Panc1 (cell line): ENCODE measurements around the gene NOS2. TPM values are rescaled to one million over a fixed set of nuclear protein-coding genes. Genes with fewer than 3 reads are reported as not detected.

ENCODE experiments used
- ATAC-seq: fragments of 200-7000 bp; cut with Tn5 transposase; 2 replicates; pipeline ENCODE4 v1.9.1; 2020; ENCODE audit warnings: mild to moderate bottlenecking, moderate library complexity
- BruUV-seq: library from RNA; stranded (reverse); fragments of 400-500 nt; replicated peaks from 2 replicates; lab custom pipeline; 2021; lab: Mats Ljungman, UMichigan
- CTCF ChIA-PET: fragments of 300-600 bp; sonication (Branson Sonifier 250); formaldehyde crosslinking; loops from one replicate; lab custom pipeline; 2022; ENCODE audit warnings: antibody characterized with exemption; lab: Charles Lee
- POLR2A ChIA-PET: fragments of 300-600 bp; sonication (Branson Sonifier 250); formaldehyde crosslinking; loops from one replicate; lab custom pipeline; 2022; ENCODE audit warnings: antibody characterized with exemption; lab: Charles Lee
- DNase-seq: peaks from one replicate; pipeline ENCODE4 v3.0.0-alpha.2; 2010; ENCODE audit warnings: low read depth, low spot score
- H3K27ac ChIP-seq: 2 replicates; pipeline ENCODE4 v1.5.1; 2011; ENCODE audit warnings: mild to moderate bottlenecking, low read length, inconsistent platforms
- H3K27me3 ChIP-seq: fragments of 200-500 bp; sonication (Bioruptor generic); 2 replicates; pipeline ENCODE4 v1.6.0; 2014; ENCODE audit warnings: low read length, inconsistent platforms; ENCODE audit not compliant: control insufficient read depth, insufficient read depth
- H3K36me3 ChIP-seq: fragments of 200-500 bp; sonication (Bioruptor generic); 2 replicates; pipeline ENCODE4 v1.5.1; 2014; ENCODE audit warnings: inconsistent platforms, mild to moderate bottlenecking, low read length, moderate library complexity; ENCODE audit not compliant: control insufficient read depth, insufficient read depth
- H3K4me1 ChIP-seq: 2 replicates; pipeline ENCODE4 v1.5.1; 2011; ENCODE audit warnings: inconsistent platforms, mild to moderate bottlenecking, low read length, moderate library complexity; ENCODE audit not compliant: control insufficient read depth, insufficient read depth
- H3K4me3 ChIP-seq, 2 experiments: 2 replicates each; pipeline ENCODE4 v1.5.1; 2011 to 2012; ENCODE audit warnings: low read depth in 2 of 2, low read length in 2 of 2, mild to moderate bottlenecking in 2 of 2, inconsistent platforms in 1 of 2, moderate library complexity in 1 of 2
- H3K9me3 ChIP-seq: fragments of 200-500 bp; sonication (Bioruptor generic); 2 replicates; pipeline ENCODE4 v1.5.1; 2014; ENCODE audit warnings: low read depth, mild to moderate bottlenecking, inconsistent platforms, low read length, moderate library complexity; ENCODE audit not compliant: control insufficient read depth, insufficient read depth
- POLR2AphosphoS5 ChIP-seq: IDR thresholded peaks from 2 replicates; pipeline ENCODE4 v1.6.1; 2012; ENCODE audit warnings: mild to moderate bottlenecking, low read depth, low read length, moderate library complexity
- REST ChIP-seq, 2 experiments: IDR thresholded peaks; 2 replicates each; pipeline ENCODE4 v1.6.1; 2011 to 2012; ENCODE audit warnings: low read depth in 2 of 2, control low read depth in 1 of 2, low read length in 1 of 2, mild to moderate bottlenecking in 1 of 2, moderate library complexity in 1 of 2; ENCODE audit not compliant: insufficient read depth in 1 of 2
- SIN3A ChIP-seq: IDR thresholded peaks from 2 replicates; pipeline ENCODE4 v1.6.1; 2012; ENCODE audit warnings: low read depth, mild to moderate bottlenecking, low read length, moderate library complexity, borderline replicate concordance; ENCODE audit not compliant: insufficient read depth
- TCF7L2 ChIP-seq: IDR thresholded peaks from 2 replicates; pipeline ENCODE4 v1.6.1; 2011; ENCODE audit warnings: mild to moderate bottlenecking, low read depth, low read length, inconsistent platforms
- in situ Hi-C: cut with HindIII; loops from 2 replicates; pipeline ENCODE4 v1.10.0; 2016; ENCODE audit warnings: low sequenced_read_pairs, low pct_unique_long_range_greater_than_20kb
- intact Hi-C: fragments of 100-400 bp; cut with micrococcal nuclease; formaldehyde crosslinking; loops from one replicate; pipeline ENCODE4 v1.10.0; 2022; ENCODE audit not compliant: unreplicated experiment
- total RNA-seq: library from RNA; stranded (reverse); gene quantifications from one replicate; pipeline ENCODE4 v1.2.1, GENCODE V29; 2021; ENCODE audit not compliant: unreplicated experiment
- TF ChIP-seq, protein P1 (sequence below): fragments of 450-650 bp; IDR thresholded peaks from 2 replicates; pipeline ENCODE4 v1.5.1; 2017; ENCODE audit warnings: mild to moderate bottlenecking

Gene NOS2
- total RNA-seq, 1 experiment from 2014 or later = 0.08 TPM

DNA sequence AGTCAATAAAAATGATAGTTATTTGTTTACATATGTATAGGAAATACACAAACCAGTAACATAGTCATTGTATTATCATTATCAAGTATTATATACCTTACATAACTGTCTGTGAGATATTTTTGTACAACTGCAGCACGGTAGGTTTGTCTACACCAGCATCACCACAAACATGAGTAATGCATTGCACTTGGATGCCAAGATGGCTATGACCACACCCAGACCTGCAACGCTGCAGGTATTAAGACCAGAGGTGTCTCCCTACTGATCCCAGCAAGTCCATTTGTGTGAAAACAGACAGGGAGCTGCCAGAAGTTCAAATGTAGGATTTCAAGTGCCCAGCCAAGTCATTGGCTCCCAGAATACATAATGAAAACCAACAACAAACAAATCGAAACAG, 34.2 kb upstream of the NOS2 start:
- H3K27me3 ChIP-seq = 0 out of 2 replicates have a peak, but pooled peaks cover 2% of the 10 kb centered on the region
- H3K9me3 ChIP-seq = no peaks in the 10 kb centered on the region
- no peaks in the 10 kb centered on the region for H3K36me3 ChIP-seq
- CTCF ChIA-PET = no interaction called here
- intact Hi-C loops = no loop called here
- in situ Hi-C loops = no loop called here
- ATAC-seq = no peak
- H3K27ac ChIP-seq = no peak overlapping the region
- no TSS peak for BruUV-seq
- no peak overlapping the region for H3K4me3 ChIP-seq
- no peak for TF ChIP-seq TCF7L2
- no peak for TF ChIP-seq REST (IDR thresholded peaks at IDR 0.05; ENCODE audit: insufficient read depth in 1 of 2, low read depth in 2 of 2, low read length in 1 of 2)
- TF ChIP-seq, protein P1, sequence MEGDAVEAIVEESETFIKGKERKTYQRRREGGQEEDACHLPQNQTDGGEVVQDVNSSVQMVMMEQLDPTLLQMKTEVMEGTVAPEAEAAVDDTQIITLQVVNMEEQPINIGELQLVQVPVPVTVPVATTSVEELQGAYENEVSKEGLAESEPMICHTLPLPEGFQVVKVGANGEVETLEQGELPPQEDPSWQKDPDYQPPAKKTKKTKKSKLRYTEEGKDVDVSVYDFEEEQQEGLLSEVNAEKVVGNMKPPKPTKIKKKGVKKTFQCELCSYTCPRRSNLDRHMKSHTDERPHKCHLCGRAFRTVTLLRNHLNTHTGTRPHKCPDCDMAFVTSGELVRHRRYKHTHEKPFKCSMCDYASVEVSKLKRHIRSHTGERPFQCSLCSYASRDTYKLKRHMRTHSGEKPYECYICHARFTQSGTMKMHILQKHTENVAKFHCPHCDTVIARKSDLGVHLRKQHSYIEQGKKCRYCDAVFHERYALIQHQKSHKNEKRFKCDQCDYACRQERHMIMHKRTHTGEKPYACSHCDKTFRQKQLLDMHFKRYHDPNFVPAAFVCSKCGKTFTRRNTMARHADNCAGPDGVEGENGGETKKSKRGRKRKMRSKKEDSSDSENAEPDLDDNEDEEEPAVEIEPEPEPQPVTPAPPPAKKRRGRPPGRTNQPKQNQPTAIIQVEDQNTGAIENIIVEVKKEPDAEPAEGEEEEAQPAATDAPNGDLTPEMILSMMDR = no peak
- no peak for TF ChIP-seq POLR2AphosphoS5
- TF ChIP-seq SIN3A = no peak
- POLR2A ChIA-PET = no interaction called here
- H3K4me1 ChIP-seq = no peaks in the 10 kb centered on the region
- no peak for DNase-seq

DNA sequence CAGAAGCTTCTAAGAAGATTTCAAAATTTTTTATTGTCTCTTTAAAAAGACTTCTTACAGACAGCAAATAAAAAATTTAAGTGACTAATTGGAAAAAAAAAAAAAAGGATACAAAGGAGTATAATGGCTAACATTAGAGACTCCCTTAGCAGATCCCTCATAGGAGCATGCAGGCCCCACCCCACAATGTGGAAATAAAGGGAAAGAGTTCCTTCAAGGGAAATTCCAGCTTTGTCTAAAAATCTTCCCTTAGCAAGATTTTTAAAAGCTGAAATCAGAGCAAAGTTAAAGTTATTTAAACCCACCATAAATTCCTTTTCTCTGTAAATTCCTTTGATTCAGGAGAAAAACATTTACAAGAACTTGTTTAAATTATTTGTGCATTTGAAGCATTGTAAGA, 32.5 kb upstream of the NOS2 start:
- CTCF ChIA-PET = no interaction called here
- BruUV-seq = no TSS peak

More for the DNA sequence above, 32.5 kb upstream of the NOS2 start:
- POLR2A ChIA-PET = no interaction called here
- H3K4me1 ChIP-seq = no peaks in the 10 kb centered on the region
- in situ Hi-C loops (no loop called here), intact Hi-C loops (no loop called here)
- no peak for ATAC-seq
- no peak overlapping the region for H3K4me3 ChIP-seq
- no peak for DNase-seq
- H3K27me3 ChIP-seq = peaks cover 8% of the 10 kb centered on the region
- TF ChIP-seq REST (IDR thresholded peaks at IDR 0.05; ENCODE audit: insufficient read depth in 1 of 2, low read depth in 2 of 2, low read length in 1 of 2) (no peak), TCF7L2 (no peak), SIN3A (no peak), POLR2AphosphoS5 (no peak)
- TF ChIP-seq, protein P1 = no peak
- H3K36me3 ChIP-seq = no peaks in the 10 kb centered on the region
- no peak overlapping the region for H3K27ac ChIP-seq
- no peaks in the 10 kb centered on the region for H3K9me3 ChIP-seq
